Activated CD8-positive, alpha-beta memory T cell treated with anti-CD3 and anti-CD28 coated beads for 36 hours (primary cell): Measurements from ENCODE around the gene MXI1. TPM values are rescaled to one million over a fixed set of nuclear protein-coding genes. Genes with fewer than 3 reads are reported as not detected.

Source experiments
- CTCF ChIA-PET: fragments of 350-600 bp; sonication (Branson Sonifier 250); formaldehyde crosslinking; loops from one replicate; lab custom pipeline; 2021; ENCODE audit warnings: antibody characterized with exemption; lab: Charles Lee
- POLR2A ChIA-PET: fragments of 350-600 bp; sonication (Branson Sonifier 250); formaldehyde crosslinking; loops from one replicate; lab custom pipeline; 2021; ENCODE audit warnings: antibody characterized with exemption; lab: Charles Lee
- total RNA-seq, 2 experiments: library from RNA; stranded (reverse); gene quantifications; one replicate each; pipeline ENCODE4 v1.2.3, GENCODE V29; 2021

The MXI1 gene
- total RNA-seq, 2 experiments from 2014 or later, result 13.4 to 14.8 TPM

- POLR2A ChIA-PET, result interaction anchor here (0.6 kb wide), 1 partner anchor 249 kb away, joined by 9 read pairs; no protein-coding TSS in a partner anchor
- CTCF ChIA-PET, result interaction anchor here (0.8 kb wide), 1 partner anchor 30 kb away, joined by 3 read pairs; no protein-coding TSS in a partner anchor
These were observed 128.8 kb downstream of the MXI1 start for GRCh38 chr10:110336111-110336721.

Other genes starting within 250 kb of the MXI1 start
- 10 to 100 TPM; 31.3 to 31.4 TPM for gene ADD3, start 199.6 kb upstream of the MXI1 start, total RNA-seq
- gene SMNDC1, start 97.3 kb downstream of the MXI1 start, total RNA-seq, result 10 to 100 TPM; 53.6 to 59.4 TPM